CD14-positive monocyte (primary cell): ENCODE data around the gene STX2. TPM values are rescaled to one million over a fixed set of nuclear protein-coding genes. Genes with fewer than 3 reads are reported as not detected.
A peak's percentile ranks its signal among the peaks of the same experiment; 100 is the strongest.

Experiments used
- DNase-seq, 3 donors: peaks; one replicate each; pipeline ENCODE4 v3.0.0-alpha.2; 2011 to 2022
- H2AFZ ChIP-seq: 2 replicates; pipeline ENCODE4 v1.6.0; 2012; ENCODE audit warnings: mild to moderate bottlenecking, low read depth, low read length, inconsistent platforms; ENCODE audit not compliant: insufficient read depth, poor library complexity, severe bottlenecking
- H3K27ac ChIP-seq, 2 donors: 1 replicate in 1 of 2; 2 replicates in 1 of 2; pipeline ENCODE4 v1.5.1; 2012 to 2013; ENCODE audit warnings: low read length in 2 of 2, control low read depth in 1 of 2, inconsistent platforms in 1 of 2, low read depth in 1 of 2, mild to moderate bottlenecking in 1 of 2
- H3K27me3 ChIP-seq, 2 donors: one replicate each; pipeline versions ENCODE4 v1.6.0 to v1.6.1; 2011 to 2013; ENCODE audit warnings: low read length in 2 of 2; ENCODE audit not compliant: control insufficient read depth in 2 of 2, insufficient read depth in 2 of 2
- H3K36me3 ChIP-seq, 2 donors: replicated peaks in 1 of 2; 1 replicate in 1 of 2; 2 replicates in 1 of 2; pipeline versions ENCODE4 v1.5.1 to v1.6.1; 2012 to 2013; ENCODE audit warnings: low read length in 2 of 2, control low read depth in 1 of 2, inconsistent platforms in 1 of 2, mild to moderate bottlenecking in 1 of 2; ENCODE audit not compliant: insufficient read depth in 2 of 2, control insufficient read depth in 1 of 2
- H3K4me1 ChIP-seq, 2 donors: 1 replicate in 1 of 2; 2 replicates in 1 of 2; pipeline versions ENCODE4 v1.5.1 to v1.6.1; 2012 to 2013; ENCODE audit warnings: low read length in 2 of 2, control low read depth in 1 of 2, inconsistent platforms in 1 of 2, mild to moderate bottlenecking in 1 of 2, moderate library complexity in 1 of 2; ENCODE audit not compliant: insufficient read depth in 2 of 2, control insufficient read depth in 1 of 2
- H3K4me2 ChIP-seq: replicated peaks from 2 replicates; pipeline ENCODE3; 2012; ENCODE audit warnings: low read length, moderate library complexity, mild to moderate bottlenecking; ENCODE audit not compliant: poor library complexity, severe bottlenecking; ENCODE audit errors: extremely low read depth
- H3K4me3 ChIP-seq, 3 experiments: fragments of 200-600 bp in 1 of 3; sonication (generic) in 1 of 3; replicated peaks in 1 of 3; 1 replicate in 2 of 3; 2 replicates in 1 of 3; pipeline ENCODE4 v1.5.1; 2011 to 2013; ENCODE audit warnings: low read length in 3 of 3, mild to moderate bottlenecking in 3 of 3, control low read depth in 2 of 3, low read depth in 2 of 3, inconsistent platforms in 1 of 3, moderate library complexity in 1 of 3
- H3K79me2 ChIP-seq: 2 replicates; pipeline ENCODE4 v1.6.0; 2012; ENCODE audit warnings: mild to moderate bottlenecking, control low read depth, inconsistent platforms, low read length, moderate library complexity; ENCODE audit not compliant: insufficient read depth
- H3K9ac ChIP-seq: 2 replicates; pipeline ENCODE4 v1.6.0; 2017; ENCODE audit warnings: low read length, mild to moderate bottlenecking; ENCODE audit not compliant: insufficient read depth, poor library complexity, severe bottlenecking
- H3K9me3 ChIP-seq, 2 donors: replicated peaks in 1 of 2; 1 replicate in 1 of 2; 2 replicates in 1 of 2; pipeline versions ENCODE4 v1.5.1 to v1.6.1; 2012 to 2013; ENCODE audit warnings: low read length in 2 of 2, control low read depth in 1 of 2; ENCODE audit not compliant: control insufficient read depth in 1 of 2, insufficient read depth in 1 of 2
- H4K20me1 ChIP-seq: 2 replicates; pipeline ENCODE4 v1.6.0; 2012; ENCODE audit warnings: mild to moderate bottlenecking, low read length, control low read depth, moderate library complexity; ENCODE audit not compliant: insufficient read depth
- H3K27ac Mint-ChIP-seq, 7 donors: one replicate each; pipeline ENCODE4 v1.8.0; 2020; ENCODE audit warnings: mild to moderate bottlenecking in 7 of 7, mixed read lengths in 7 of 7, moderate library complexity in 6 of 7, inconsistent platforms in 2 of 7
- H3K27me3 Mint-ChIP-seq, 3 donors: one replicate each; pipeline ENCODE4 v1.8.0; 2021 to 2022; ENCODE audit warnings: low read depth in 3 of 3, mild to moderate bottlenecking in 3 of 3, mixed read lengths in 3 of 3, moderate library complexity in 3 of 3, inconsistent platforms in 1 of 3
- H3K36me3 Mint-ChIP-seq, 2 donors: one replicate each; pipeline ENCODE4 v1.8.0; 2020; ENCODE audit warnings: mixed read lengths in 2 of 2, inconsistent platforms in 1 of 2, mild to moderate bottlenecking in 1 of 2
- H3K4me1 Mint-ChIP-seq: one replicate; pipeline ENCODE4 v1.8.0; 2020; ENCODE audit warnings: mild to moderate bottlenecking, mixed read lengths
- H3K4me3 Mint-ChIP-seq, 2 donors: one replicate each; pipeline ENCODE4 v1.8.0; 2020; ENCODE audit warnings: mild to moderate bottlenecking in 2 of 2, mixed read lengths in 2 of 2, moderate library complexity in 1 of 2
- H3K9me3 Mint-ChIP-seq, 7 donors: one replicate each; pipeline ENCODE4 v1.8.0; 2020 to 2022; ENCODE audit warnings: mixed read lengths in 7 of 7, mild to moderate bottlenecking in 6 of 7, moderate library complexity in 6 of 7, inconsistent platforms in 2 of 7
- WGBS: methylation state at CpG from one replicate; pipeline ENCODE4 v1.1.5; 2013; ENCODE audit warnings: missing lambda C conversion rate; ENCODE audit not compliant: insufficient coverage; 5-methylcytosine and 5-hydroxymethylcytosine counted together
- intact Hi-C, 2 donors: fragments of 100-400 bp; cut with micrococcal nuclease; formaldehyde crosslinking; loops; one replicate each; pipeline versions ENCODE4 v1.15.0 to v1.15.1; 2023
- polyA plus RNA-seq, 3 donors: library from polyadenylated mRNA; depleted of rRNA in 1 of 3; unstranded in 2 of 3; stranded (reverse) in 1 of 3; fragments of 300-500 nt in 2 of 3; fragments of >200 nt in 1 of 3; fragmentation: Illumina TruSeq in 2 of 3; gene quantifications; 1 replicate in 2 of 3; 2 replicates in 1 of 3; pipeline ENCODE4 v1.2.3, GENCODE V29; 2012 to 2021
- TF ChIP-seq, protein P1 (sequence below): fragments of 200-600 bp; IDR thresholded peaks from one replicate; pipeline ENCODE4 v1.8.0; 2022; ENCODE audit warnings: antibody characterized with exemption, mild to moderate bottlenecking

STX2 gene
- polyA plus RNA-seq, 3 donors: 4.8 to 32.9 (median 7.6) TPM

GRCh38 chr12:130832561-130833209 lies 6.4 kb downstream of the STX2 start:
- intact Hi-C loops: no loop called here
- peak overlapping the region in 1 of 2 donors; percentile 37 for H3K27ac ChIP-seq
- peak overlapping the region in 1 of 3 experiments; percentile 24 for H3K4me3 ChIP-seq
- no peaks in the 10 kb centered on the region for H3K27me3 ChIP-seq
- H3K9ac ChIP-seq: no peak overlapping the region
- peaks cover 14% of the 10 kb centered on the region for H4K20me1 ChIP-seq
- peak overlapping the region; percentile 26 for H2AFZ ChIP-seq
- H3K4me2 ChIP-seq: peak overlapping the region; percentile 19
- peaks cover under 1 to 4% (median 2%) of the 10 kb centered on the region in 3 donors for H3K27me3 Mint-ChIP-seq
- H3K9me3 ChIP-seq: no peaks in the 10 kb centered on the region
- no peaks in the 10 kb centered on the region for H3K36me3 ChIP-seq
- no peaks in the 10 kb centered on the region for H3K9me3 Mint-ChIP-seq
- TF ChIP-seq, protein P1, sequence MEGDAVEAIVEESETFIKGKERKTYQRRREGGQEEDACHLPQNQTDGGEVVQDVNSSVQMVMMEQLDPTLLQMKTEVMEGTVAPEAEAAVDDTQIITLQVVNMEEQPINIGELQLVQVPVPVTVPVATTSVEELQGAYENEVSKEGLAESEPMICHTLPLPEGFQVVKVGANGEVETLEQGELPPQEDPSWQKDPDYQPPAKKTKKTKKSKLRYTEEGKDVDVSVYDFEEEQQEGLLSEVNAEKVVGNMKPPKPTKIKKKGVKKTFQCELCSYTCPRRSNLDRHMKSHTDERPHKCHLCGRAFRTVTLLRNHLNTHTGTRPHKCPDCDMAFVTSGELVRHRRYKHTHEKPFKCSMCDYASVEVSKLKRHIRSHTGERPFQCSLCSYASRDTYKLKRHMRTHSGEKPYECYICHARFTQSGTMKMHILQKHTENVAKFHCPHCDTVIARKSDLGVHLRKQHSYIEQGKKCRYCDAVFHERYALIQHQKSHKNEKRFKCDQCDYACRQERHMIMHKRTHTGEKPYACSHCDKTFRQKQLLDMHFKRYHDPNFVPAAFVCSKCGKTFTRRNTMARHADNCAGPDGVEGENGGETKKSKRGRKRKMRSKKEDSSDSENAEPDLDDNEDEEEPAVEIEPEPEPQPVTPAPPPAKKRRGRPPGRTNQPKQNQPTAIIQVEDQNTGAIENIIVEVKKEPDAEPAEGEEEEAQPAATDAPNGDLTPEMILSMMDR: no peak
- H3K4me3 Mint-ChIP-seq: peak overlapping the region; percentile 32 to 68
- H3K36me3 Mint-ChIP-seq: peaks cover 13 to 15% of the 10 kb centered on the region in 2 donors
- WGBS: 53% methylated on average over 13 of the region's 17 CpGs
- DNase-seq: peak; percentile 47 to 63 (median 60)
- H3K4me1 ChIP-seq: peaks cover 16 to 25% of the 10 kb centered on the region in 2 donors
- H3K4me1 Mint-ChIP-seq: peaks cover 34% of the 10 kb centered on the region
- peak overlapping the region in 6 of 7 donors; percentile 20 to 67 (median 35) for H3K27ac Mint-ChIP-seq
- peaks cover 26% of the 10 kb centered on the region for H3K79me2 ChIP-seq

GRCh38 chr12:130831876-130832405 lies 7.1 kb downstream of the STX2 start:
- H3K4me1 Mint-ChIP-seq: peaks cover 41% of the 10 kb centered on the region
- peaks cover 16 to 25% of the 10 kb centered on the region in 2 donors for H3K4me1 ChIP-seq
- no peak overlapping the region for H3K4me3 Mint-ChIP-seq
- no peak overlapping the region for H2AFZ ChIP-seq
- H3K27ac Mint-ChIP-seq: no peak overlapping the region
- no peaks in the 10 kb centered on the region for H3K9me3 Mint-ChIP-seq
- peaks cover 24% of the 10 kb centered on the region for H3K79me2 ChIP-seq
- intact Hi-C loops: no loop called here
- no peak overlapping the region for H3K4me3 ChIP-seq
- H4K20me1 ChIP-seq: peaks cover 14% of the 10 kb centered on the region
- WGBS: 92% methylated on average over 2 of the region's 5 CpGs
- no peak overlapping the region for H3K27ac ChIP-seq
- no peak overlapping the region for H3K9ac ChIP-seq
- no peak overlapping the region for H3K4me2 ChIP-seq
- peaks cover 0 to 4% (median 0%) of the 10 kb centered on the region in 3 donors for H3K27me3 Mint-ChIP-seq
- no peak for DNase-seq
- peaks cover 7 to 14% of the 10 kb centered on the region in 2 donors for H3K36me3 Mint-ChIP-seq
- no peaks in the 10 kb centered on the region for H3K36me3 ChIP-seq
- no peaks in the 10 kb centered on the region for H3K9me3 ChIP-seq
- H3K27me3 ChIP-seq: no peaks in the 10 kb centered on the region
- TF ChIP-seq, protein P1: no peak
